GM18502 (cell line): ENCODE measurements around the gene ZBED2.
"Not testable (repeated sequence)": the region's sequence is repeated elsewhere in the genome, so short reads cannot be mapped to it uniquely, and the experiment has no call there.

Experiments
- ATAC-seq: cut with Tn5 transposase; IDR thresholded peaks from one replicate; pipeline ENCODE4 v1.9.1; 2021; ENCODE audit warnings: mild to moderate bottlenecking; ENCODE audit not compliant: unreplicated experiment, poor library complexity

The ZBED2 gene

DNA sequence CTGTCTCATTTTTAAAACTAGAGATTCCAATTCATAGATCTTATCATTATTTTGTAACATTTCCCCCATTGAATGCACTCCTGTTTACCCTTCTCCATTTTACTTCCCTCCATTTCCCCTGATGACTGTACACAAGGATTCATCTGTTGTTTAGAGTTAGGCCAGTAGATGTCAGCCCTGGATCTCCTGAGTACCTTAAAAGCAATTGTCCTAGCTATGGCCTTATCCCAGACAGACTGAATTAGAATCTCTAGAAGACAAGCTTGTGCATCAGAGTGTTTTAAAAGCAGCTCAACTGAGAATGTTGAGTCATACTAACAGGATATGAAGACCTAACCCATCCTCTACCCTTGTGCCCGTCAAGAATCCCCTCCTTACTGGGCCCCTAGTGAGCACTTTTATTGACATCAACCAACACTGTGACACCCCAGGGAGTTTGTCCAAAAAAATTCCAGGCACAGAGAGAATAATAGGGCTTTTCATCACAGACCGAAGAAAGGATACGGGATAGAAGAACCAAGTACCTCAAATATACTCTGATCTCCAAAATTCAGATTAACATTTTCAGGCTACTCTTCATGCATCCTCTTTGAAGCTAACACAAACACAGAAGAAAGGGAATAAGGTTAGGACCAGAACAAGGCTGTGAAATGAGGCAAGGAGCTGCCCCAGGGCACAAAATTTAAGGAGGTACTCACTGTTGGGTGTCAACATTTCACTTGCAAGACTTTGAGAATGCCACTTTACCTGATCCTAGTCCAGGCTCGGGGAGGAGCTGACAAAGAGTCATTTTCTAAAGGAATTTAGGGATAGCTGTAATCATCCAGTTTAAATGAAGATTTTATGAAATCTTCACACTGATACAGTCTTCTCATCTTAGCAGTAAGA is 17.1 kb downstream of the ZBED2 start:
- ATAC-seq = peak; percentile 98

- no peak for ATAC-seq
These were observed 18.0 kb downstream of the ZBED2 start for GRCh38 chr3:111577113-111577512.

GRCh38 chr3:111571907-111572460 is 23.2 kb downstream of the ZBED2 start:
- ATAC-seq = no peak

GRCh38 chr3:111571282-111571681 is 23.9 kb downstream of the ZBED2 start:
- ATAC-seq = no peak

DNA sequence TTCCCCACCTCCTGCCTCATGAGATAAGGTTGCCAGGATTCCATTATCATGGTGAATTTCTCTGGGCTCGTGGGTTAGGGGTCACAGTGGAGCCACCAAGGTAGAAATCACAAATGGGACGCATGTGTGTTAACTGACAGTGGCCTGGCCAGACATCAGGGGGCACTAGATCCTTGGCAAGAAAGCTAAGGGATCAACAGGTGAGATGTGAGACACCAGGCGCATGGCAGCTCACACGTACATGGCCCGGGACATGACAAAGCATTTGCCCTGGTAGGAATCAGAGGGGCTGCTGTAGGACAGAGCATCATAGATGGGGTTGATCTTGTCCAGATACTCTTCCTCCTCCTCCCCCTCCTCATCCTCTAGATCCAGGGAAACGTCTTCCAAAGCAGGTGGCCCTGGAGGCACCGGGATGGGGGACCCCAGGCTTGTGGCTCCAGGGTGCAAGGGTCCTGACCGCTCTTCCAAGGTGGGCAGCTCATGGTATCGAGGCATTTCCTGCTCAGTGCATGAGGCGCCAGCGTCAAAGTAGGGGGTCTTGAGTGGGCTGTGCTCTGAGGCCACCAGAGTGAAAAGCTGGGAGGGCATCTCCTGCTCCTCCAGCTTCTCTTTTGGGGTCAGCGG is 24.6 kb downstream of the ZBED2 start:
- no peak for ATAC-seq

DNA sequence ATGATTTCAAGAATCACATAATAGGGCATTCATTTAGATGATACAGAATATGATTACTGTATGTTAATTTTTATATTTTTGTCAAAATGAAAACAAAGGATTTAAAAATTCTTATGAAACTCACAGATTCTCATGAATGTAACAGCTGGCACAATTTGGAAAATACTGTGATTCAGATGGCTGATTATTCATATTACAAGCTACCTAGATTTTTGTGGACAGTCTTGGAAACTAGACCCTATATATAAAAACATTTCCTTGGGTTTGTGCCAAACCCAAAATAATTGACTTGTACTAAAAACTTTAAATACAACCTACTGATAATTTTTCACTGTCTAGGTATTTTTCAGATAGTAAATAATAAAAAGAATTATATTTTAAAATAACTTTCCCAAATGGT is 26.2 kb downstream of the ZBED2 start:
- no peak for ATAC-seq

GRCh38 chr3:111568355-111568754 is 26.8 kb downstream of the ZBED2 start:
- ATAC-seq = no peak

GRCh38 chr3:111566844-111567243 is 28.3 kb downstream of the ZBED2 start:
- no peak for ATAC-seq

GRCh38 chr3:111561902-111562301 is 33.2 kb downstream of the ZBED2 start:
- ATAC-seq = not testable (repeated sequence)

GRCh38 chr3:111548756-111549155 is 46.4 kb downstream of the ZBED2 start:
- no peak for ATAC-seq

DNA sequence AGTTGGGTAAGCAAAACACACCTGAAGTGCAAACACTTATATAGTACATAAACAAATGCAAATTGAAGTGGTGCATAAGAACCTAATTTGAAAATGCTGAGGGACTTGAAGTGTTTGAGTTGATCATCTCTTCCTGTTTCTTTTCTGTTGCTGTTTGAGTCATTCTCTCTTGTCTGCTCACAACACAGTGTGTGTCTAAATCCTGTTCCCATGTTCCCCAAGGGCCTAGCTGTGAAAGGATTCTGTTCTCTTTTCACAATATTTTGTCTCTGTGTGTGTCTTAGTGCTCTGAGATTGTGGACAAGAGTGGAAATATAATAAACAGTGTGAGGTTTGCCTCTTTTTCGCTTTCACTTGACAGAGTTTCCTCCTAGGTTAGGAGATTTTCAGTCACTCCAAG is 47.1 kb downstream of the ZBED2 start:
- ATAC-seq = peak; percentile 76

DNA sequence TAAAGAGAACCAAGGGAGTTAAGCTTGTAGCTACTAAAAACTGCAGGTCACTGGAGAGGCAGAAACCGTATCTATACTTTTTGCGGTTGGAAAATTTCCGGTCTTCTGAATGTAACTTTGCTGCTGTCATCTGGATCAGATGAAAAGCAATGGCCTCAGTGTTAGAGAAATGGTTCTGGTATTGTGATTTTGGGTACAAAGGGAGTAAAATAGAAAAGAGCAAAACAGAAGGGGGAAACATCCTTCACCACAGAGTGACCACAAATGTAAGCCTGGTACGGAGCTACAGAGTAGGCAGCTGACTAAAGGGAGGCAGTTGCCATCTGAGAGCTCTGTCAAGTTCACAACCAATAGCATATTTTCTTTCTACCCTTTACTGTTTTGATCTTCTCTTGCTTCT is 47.5 kb downstream of the ZBED2 start:
- peak; percentile 85 for ATAC-seq

DNA sequence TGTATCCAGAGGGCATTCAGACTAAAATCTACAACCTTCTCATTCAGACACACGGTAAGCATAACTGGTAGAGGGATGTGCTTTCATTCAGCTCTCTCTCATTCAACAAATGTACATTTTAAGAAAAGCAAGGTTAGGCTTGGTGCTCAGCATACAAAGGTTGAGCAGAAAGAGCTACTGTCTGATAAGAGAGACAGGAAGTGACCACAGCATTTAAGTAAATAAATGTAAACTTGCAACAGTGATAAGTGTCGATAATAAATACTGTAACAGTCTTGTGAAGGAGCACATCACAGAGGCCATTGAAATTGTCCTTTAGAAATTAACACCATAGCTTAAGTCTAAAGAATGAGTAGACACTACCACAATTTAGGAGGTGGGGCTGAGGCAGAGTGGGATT is 49.8 kb downstream of the ZBED2 start:
- no peak for ATAC-seq
